ENCODE data around the gene PLAAT4. TPM values are rescaled to one million over a fixed set of nuclear protein-coding genes. Genes with fewer than 3 reads are reported as not detected.
A peak's percentile ranks its signal among the peaks of the same experiment; 100 is the strongest.
"Not testable (repeated sequence)": the region's sequence is repeated elsewhere in the genome, so short reads cannot be mapped to it uniquely, and the experiment has no call there.

Gene PLAAT4
- total RNA-seq, 1 experiment from 2014 or later: 0.52 TPM

DNA sequence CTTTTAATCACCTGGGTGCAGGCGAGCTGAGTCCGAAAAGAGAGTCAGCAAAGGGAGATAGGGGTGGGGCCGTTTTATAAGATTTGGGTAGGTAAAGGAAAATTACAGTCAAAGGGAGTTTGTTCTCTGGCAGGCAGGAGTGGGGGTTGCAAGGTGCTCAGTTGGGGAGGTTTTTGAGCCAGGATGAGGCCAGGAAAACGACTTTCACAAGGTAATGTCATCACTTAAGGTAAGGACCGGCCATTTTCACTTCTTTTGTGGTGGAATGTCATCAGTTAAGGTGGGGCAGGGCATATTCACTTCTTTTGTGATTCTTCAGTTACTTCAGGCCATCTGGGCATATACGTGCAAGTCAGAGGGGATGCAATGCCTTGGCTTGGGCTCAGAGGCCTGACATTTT lies 7.2 kb upstream of the PLAAT4 start:
- POLR2A ChIA-PET; H3K27ac ChIP-seq (ENCODE audit: low read depth, low read length); H3K4me2 ChIP-seq (ENCODE audit: low read length); H3K4me3 ChIP-seq (replicated peaks in 1 of 2; ENCODE audit: low read depth in 1 of 2, low read length in 2 of 2); H3K4me1 ChIP-seq (ENCODE audit: control insufficient read depth in 1 of 2, insufficient read depth in 2 of 2, low read length in 2 of 2); CTCF ChIA-PET; H2AFZ ChIP-seq (ENCODE audit: low read depth, low read length, poor library complexity, severe bottlenecking); H3K9me3 ChIP-seq (ENCODE audit: control insufficient read depth in 1 of 2, insufficient read depth in 1 of 2, low read depth in 1 of 2, low read length in 2 of 2); intact Hi-C loops (cut with micrococcal nuclease); DNase-seq (ENCODE audit: low read depth, low spot score); RAD21 ChIA-PET (ENCODE audit: low non-redundant PET in 1 of 2, low total read pairs in 2 of 2, uncharacterized antibody in 2 of 2, unreplicated experiment in 2 of 2); H3K9me2 ChIP-seq (ENCODE audit: insufficient read depth); H3K79me2 ChIP-seq (ENCODE audit: insufficient read depth, low read length); BruUV-seq (replicated peaks); H3K9ac ChIP-seq (ENCODE audit: low read length); H3K36me3 ChIP-seq (ENCODE audit: control insufficient read depth in 1 of 2, insufficient read depth in 2 of 2, low read length in 2 of 2); H4K20me1 ChIP-seq (ENCODE audit: insufficient read depth); ATAC-seq; H3K27me3 ChIP-seq (ENCODE audit: insufficient read depth, low read length): not testable (repeated sequence)

DNA sequence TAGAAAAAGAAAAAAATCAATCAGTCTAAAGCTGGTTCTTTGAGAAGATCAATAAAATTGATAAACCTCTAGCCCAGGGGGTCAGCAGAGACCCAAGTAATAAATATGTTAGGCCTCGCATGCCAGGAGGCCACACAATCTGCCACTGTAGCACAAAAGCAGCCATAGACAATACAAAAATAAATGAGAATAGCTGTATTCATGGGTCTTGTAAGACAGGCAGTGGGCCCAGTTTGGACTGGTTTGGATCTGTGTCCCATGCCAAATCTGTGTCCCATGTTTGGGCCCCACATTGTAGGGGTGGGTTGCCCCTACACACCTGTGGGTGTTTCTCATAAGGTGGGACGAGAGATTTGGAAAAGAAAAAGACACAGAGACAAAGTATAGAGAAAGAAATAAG lies 6.6 kb upstream of the PLAAT4 start:
- no peaks in the 10 kb centered on the region for H3K9me2 ChIP-seq (ENCODE audit: insufficient read depth)
- H3K4me1 ChIP-seq (ENCODE audit: control insufficient read depth in 1 of 2, insufficient read depth in 2 of 2, low read length in 2 of 2): peaks cover 0 to 8% of the 10 kb centered on the region in 2 experiments; a peak in 2 of 4 replicates
- H3K4me3 ChIP-seq (replicated peaks in 1 of 2; ENCODE audit: low read depth in 1 of 2, low read length in 2 of 2): no peak overlapping the region
- H3K79me2 ChIP-seq (ENCODE audit: insufficient read depth, low read length): no peaks in the 10 kb centered on the region
- no peaks in the 10 kb centered on the region; the same call in 1 of the 2 replicates for H3K27me3 ChIP-seq (ENCODE audit: insufficient read depth, low read length)
- H2AFZ ChIP-seq (ENCODE audit: low read depth, low read length, poor library complexity, severe bottlenecking): no peak overlapping the region
- ChIA-PET CTCF (no interaction called here), RAD21 (ENCODE audit: low non-redundant PET in 1 of 2, low total read pairs in 2 of 2, uncharacterized antibody in 2 of 2, unreplicated experiment in 2 of 2) (no interaction called here), POLR2A (no interaction called here)
- no peak overlapping the region for H3K9ac ChIP-seq (ENCODE audit: low read length)
- intact Hi-C loops (cut with micrococcal nuclease): no loop called here
- no peak overlapping the region for H3K27ac ChIP-seq (ENCODE audit: low read depth, low read length)
- H3K4me2 ChIP-seq (ENCODE audit: low read length): no peak overlapping the region
- ATAC-seq: no peak
- no peaks in the 10 kb centered on the region for H3K9me3 ChIP-seq (ENCODE audit: control insufficient read depth in 1 of 2, insufficient read depth in 1 of 2, low read depth in 1 of 2, low read length in 2 of 2)
- no peak for DNase-seq (ENCODE audit: low read depth, low spot score)
- no peaks in the 10 kb centered on the region for H4K20me1 ChIP-seq (ENCODE audit: insufficient read depth)
- no TSS peak for BruUV-seq (replicated peaks)
- no peak for TF ChIP-seq ZNF274 (IDR thresholded peaks at IDR 0.05; ENCODE audit: low read depth, low read length)
- H3K36me3 ChIP-seq (ENCODE audit: control insufficient read depth in 1 of 2, insufficient read depth in 2 of 2, low read length in 2 of 2): no peaks in the 10 kb centered on the region

- DNase-seq (ENCODE audit: low read depth, low spot score) (peak; percentile 0), ATAC-seq (peak; percentile 70)
- H3K27me3 ChIP-seq (ENCODE audit: insufficient read depth, low read length); H3K9me2 ChIP-seq (ENCODE audit: insufficient read depth); RAD21 ChIA-PET (ENCODE audit: low non-redundant PET in 1 of 2, low total read pairs in 2 of 2, uncharacterized antibody in 2 of 2, unreplicated experiment in 2 of 2); H3K9me3 ChIP-seq (ENCODE audit: control insufficient read depth in 1 of 2, insufficient read depth in 1 of 2, low read depth in 1 of 2, low read length in 2 of 2); CTCF ChIA-PET; H3K27ac ChIP-seq (ENCODE audit: low read depth, low read length); H3K36me3 ChIP-seq (ENCODE audit: control insufficient read depth in 1 of 2, insufficient read depth in 2 of 2, low read length in 2 of 2); H2AFZ ChIP-seq (ENCODE audit: low read depth, low read length, poor library complexity, severe bottlenecking); H4K20me1 ChIP-seq (ENCODE audit: insufficient read depth); POLR2A ChIA-PET; H3K4me3 ChIP-seq (replicated peaks in 1 of 2; ENCODE audit: low read depth in 1 of 2, low read length in 2 of 2); BruUV-seq (replicated peaks); H3K4me1 ChIP-seq (ENCODE audit: control insufficient read depth in 1 of 2, insufficient read depth in 2 of 2, low read length in 2 of 2); H3K9ac ChIP-seq (ENCODE audit: low read length); intact Hi-C loops (cut with micrococcal nuclease); H3K79me2 ChIP-seq (ENCODE audit: insufficient read depth, low read length): not testable (repeated sequence)
- H3K4me2 ChIP-seq (ENCODE audit: low read length): peak overlapping the region; percentile 52
These were observed 5.4 kb upstream of the PLAAT4 start for GRCh38 chr11:63531074-63531792.
